ENCODE data around the gene ZNF699. TPM values are rescaled to one million over a fixed set of nuclear protein-coding genes. Genes with fewer than 3 reads are reported as not detected.

ZNF699 gene
- total RNA-seq, 1 experiment from 2014 or later = 4.2 TPM

- Histone ChIP-seq H3K79me1 (ENCODE audit: insufficient read depth, low read depth, low read length, poor library complexity, severe bottlenecking) (no peaks in the 10 kb centered on the region), H3T11ph (ENCODE audit: low read length) (no peak overlapping the region), H3K18ac (ENCODE audit: insufficient read length, low read depth, low read length) (no peak overlapping the region), H4K91ac (ENCODE audit: insufficient read length, low read depth, low read length) (no peak overlapping the region), H3K9me3 (ENCODE audit: control insufficient read depth, low read depth, low read length) (peaks cover 46% of the 10 kb centered on the region), H3K56ac (ENCODE audit: insufficient read length, low read depth, low read length) (no peak overlapping the region), H4K8ac (replicated peaks; ENCODE audit: insufficient read length, low read depth, low read length) (no peak overlapping the region), H3K23me2 (ENCODE audit: insufficient read length, low read depth, low read length, poor library complexity, severe bottlenecking) (no peaks in the 10 kb centered on the region), H2BK15ac (ENCODE audit: low read depth, low read length) (no peak overlapping the region), H3K27ac (ENCODE audit: insufficient read length, low read depth, low read length) (no peak overlapping the region), H2BK5ac (ENCODE audit: insufficient read length, low read length) (no peak overlapping the region), H3K27me3 (ENCODE audit: insufficient read depth, low read length) (no peaks in the 10 kb centered on the region), H3K4me2 (ENCODE audit: insufficient read depth, insufficient read length, low read length) (no peak overlapping the region), H2BK12ac (ENCODE audit: insufficient read length, low read depth, low read length) (no peak overlapping the region), H2BK120ac (ENCODE audit: low read depth, low read length, poor library complexity, severe bottlenecking) (no peak overlapping the region), H3K4ac (ENCODE audit: low read depth, low read length) (no peak overlapping the region), H2BK20ac (ENCODE audit: low read depth, low read length, poor library complexity, severe bottlenecking) (no peak overlapping the region), H3K9ac (ENCODE audit: extremely low read depth, insufficient read length, low read length) (no peak overlapping the region), H4K5ac (ENCODE audit: insufficient read length, low read depth, low read length) (no peak overlapping the region), H3K23ac (ENCODE audit: insufficient read length, low read depth, low read length) (no peak overlapping the region), H4K20me1 (ENCODE audit: control insufficient read depth, insufficient read depth, insufficient read length) (no peaks in the 10 kb centered on the region), H2AK5ac (ENCODE audit: insufficient read length, low read length) (no peak overlapping the region), H3K79me2 (ENCODE audit: insufficient read depth, low read length) (no peaks in the 10 kb centered on the region), H2AFZ (ENCODE audit: low read length) (no peak overlapping the region), H3K14ac (ENCODE audit: insufficient read depth, low read length) (no peak overlapping the region), H3K4me1 (ENCODE audit: insufficient read depth, low read length) (no peaks in the 10 kb centered on the region)
- H3K27ac Mint-ChIP-seq = no peak overlapping the region
- peaks cover 66 to 77% (median 77%) of the 10 kb centered on the region in 3 experiments for H3K36me3 Mint-ChIP-seq (ENCODE audit: insufficient read depth in 1 of 3, low read depth in 3 of 3)
- H3K4me3 Mint-ChIP-seq = no peak overlapping the region
- no peak for DNase-seq
- peaks cover 77 to 80% of the 10 kb centered on the region in 2 experiments for H3K9me3 Mint-ChIP-seq
- no peaks in the 10 kb centered on the region for H3K4me1 Mint-ChIP-seq
- no peaks in the 10 kb centered on the region for H3K27me3 Mint-ChIP-seq (ENCODE audit: low read depth)
- TF ChIP-seq, protein P1, sequence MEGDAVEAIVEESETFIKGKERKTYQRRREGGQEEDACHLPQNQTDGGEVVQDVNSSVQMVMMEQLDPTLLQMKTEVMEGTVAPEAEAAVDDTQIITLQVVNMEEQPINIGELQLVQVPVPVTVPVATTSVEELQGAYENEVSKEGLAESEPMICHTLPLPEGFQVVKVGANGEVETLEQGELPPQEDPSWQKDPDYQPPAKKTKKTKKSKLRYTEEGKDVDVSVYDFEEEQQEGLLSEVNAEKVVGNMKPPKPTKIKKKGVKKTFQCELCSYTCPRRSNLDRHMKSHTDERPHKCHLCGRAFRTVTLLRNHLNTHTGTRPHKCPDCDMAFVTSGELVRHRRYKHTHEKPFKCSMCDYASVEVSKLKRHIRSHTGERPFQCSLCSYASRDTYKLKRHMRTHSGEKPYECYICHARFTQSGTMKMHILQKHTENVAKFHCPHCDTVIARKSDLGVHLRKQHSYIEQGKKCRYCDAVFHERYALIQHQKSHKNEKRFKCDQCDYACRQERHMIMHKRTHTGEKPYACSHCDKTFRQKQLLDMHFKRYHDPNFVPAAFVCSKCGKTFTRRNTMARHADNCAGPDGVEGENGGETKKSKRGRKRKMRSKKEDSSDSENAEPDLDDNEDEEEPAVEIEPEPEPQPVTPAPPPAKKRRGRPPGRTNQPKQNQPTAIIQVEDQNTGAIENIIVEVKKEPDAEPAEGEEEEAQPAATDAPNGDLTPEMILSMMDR (conservative IDR thresholded peaks at IDR 0.05) = no peak
- WGBS (ENCODE audit: extremely low coverage, insufficient read length, low lambda C conversion rate) = no CpG with 5 or more reads among the region's 2 CpGs
These were observed 45.0 kb upstream of the ZNF699 start for GRCh38 chr19:9354651-9355050.
